Activated CD4-positive, alpha-beta memory T cell treated with anti-CD3 and anti-CD28 coated beads, Interleukin-2, amount 10 ng/mL, durations not matched to agents 7 days and 5 days (primary cell): ENCODE measurements around the gene FNTB. TPM values are rescaled to one million over a fixed set of nuclear protein-coding genes. Genes with fewer than 3 reads are reported as not detected.

Source experiments
- CTCF ChIA-PET: fragments of 350-600 bp; sonication (Branson Sonifier 250); formaldehyde crosslinking; loops from one replicate; lab custom pipeline; 2021; ENCODE audit warnings: antibody characterized with exemption, inconsistent platforms; lab: Charles Lee
- POLR2A ChIA-PET: fragments of 350-600 bp; sonication (Branson Sonifier 250); formaldehyde crosslinking; loops from one replicate; lab custom pipeline; 2021; ENCODE audit warnings: antibody characterized with exemption; lab: Charles Lee
- DNase-seq: peaks from one replicate; pipeline ENCODE4 v3.0.0-alpha.2; 2020
- H3K27ac Mint-ChIP-seq: one replicate; pipeline ENCODE4 v1.8.0; 2021; ENCODE audit warnings: mild to moderate bottlenecking, mixed read lengths
- H3K27me3 Mint-ChIP-seq: one replicate; pipeline ENCODE4 v1.8.0; 2021; ENCODE audit warnings: mixed read lengths
- H3K36me3 Mint-ChIP-seq: one replicate; pipeline ENCODE4 v1.8.0; 2021; ENCODE audit warnings: low read depth, mixed read lengths
- H3K4me1 Mint-ChIP-seq: one replicate; pipeline ENCODE4 v1.8.0; 2021; ENCODE audit warnings: mixed read lengths
- H3K4me3 Mint-ChIP-seq: one replicate; pipeline ENCODE4 v1.8.0; 2021; ENCODE audit warnings: mild to moderate bottlenecking, mixed read lengths
- H3K9me3 Mint-ChIP-seq: one replicate; pipeline ENCODE4 v1.8.0; 2021; ENCODE audit warnings: mixed read lengths
- total RNA-seq, 2 experiments: library from RNA; stranded (reverse); gene quantifications; one replicate each; pipeline ENCODE4 v1.2.3, GENCODE V29; 2021

The FNTB gene
- total RNA-seq, 2 experiments from 2014 or later = 12.3 to 16.1 TPM

GRCh38 chr14:64955297-64955696, 31.4 kb upstream of the FNTB start:
- no peaks in the 10 kb centered on the region for H3K27me3 Mint-ChIP-seq
- no peaks in the 10 kb centered on the region for H3K9me3 Mint-ChIP-seq
- H3K27ac Mint-ChIP-seq = no peak overlapping the region
- DNase-seq = no peak
- H3K4me3 Mint-ChIP-seq = no peak overlapping the region
- ChIA-PET POLR2A (no interaction called here), CTCF (no interaction called here)
- H3K4me1 Mint-ChIP-seq = no peaks in the 10 kb centered on the region
- H3K36me3 Mint-ChIP-seq = no peaks in the 10 kb centered on the region

- Mint-ChIP-seq H3K9me3 (no peaks in the 10 kb centered on the region), H3K4me3 (no peak overlapping the region), H3K4me1 (no peaks in the 10 kb centered on the region), H3K27me3 (no peaks in the 10 kb centered on the region), H3K27ac (no peak overlapping the region), H3K36me3 (no peaks in the 10 kb centered on the region)
- ChIA-PET POLR2A (interaction anchor here (0.7 to 1.2 kb wide), 2 partner anchors 13 to 25 kb away, joined by 3 to 4 read pairs; no protein-coding TSS in a partner anchor), CTCF (no interaction called here)
- DNase-seq = no peak
Measured at GRCh38 chr14:64956697-64957406, 29.8 kb upstream of the FNTB start.

- Mint-ChIP-seq H3K36me3 (no peaks in the 10 kb centered on the region), H3K9me3 (no peaks in the 10 kb centered on the region), H3K4me3 (no peak overlapping the region), H3K27ac (no peak overlapping the region), H3K27me3 (no peaks in the 10 kb centered on the region), H3K4me1 (no peaks in the 10 kb centered on the region)
- ChIA-PET CTCF (interaction anchor here (0.8 to 1.3 kb wide), 2 partner anchors 10 to 54 kb away, joined by 3 to 4 read pairs; no protein-coding TSS in a partner anchor), POLR2A (no interaction called here)
- no peak for DNase-seq
Measured at GRCh38 chr14:64958201-64958600, 28.5 kb upstream of the FNTB start.

GRCh38 chr14:64958743-64959142, 28.0 kb upstream of the FNTB start:
- no peak for DNase-seq
- H3K4me1 Mint-ChIP-seq = no peaks in the 10 kb centered on the region
- H3K27me3 Mint-ChIP-seq = no peaks in the 10 kb centered on the region
- no peak overlapping the region for H3K4me3 Mint-ChIP-seq
- no peaks in the 10 kb centered on the region for H3K36me3 Mint-ChIP-seq
- H3K27ac Mint-ChIP-seq = no peak overlapping the region
- CTCF ChIA-PET = interaction anchor here (0.8 to 1.5 kb wide), 3 partner anchors 10 to 54 kb away, joined by 3 to 5 read pairs (median 4); no protein-coding TSS in a partner anchor
- no peaks in the 10 kb centered on the region for H3K9me3 Mint-ChIP-seq
- POLR2A ChIA-PET = no interaction called here

GRCh38 chr14:64960762-64961276, 25.9 kb upstream of the FNTB start:
- Mint-ChIP-seq H3K27me3 (no peaks in the 10 kb centered on the region), H3K4me3 (no peak overlapping the region), H3K4me1 (no peaks in the 10 kb centered on the region), H3K36me3 (no peaks in the 10 kb centered on the region), H3K27ac (no peak overlapping the region), H3K9me3 (no peaks in the 10 kb centered on the region)
- DNase-seq = no peak
- ChIA-PET CTCF (no interaction called here), POLR2A (no interaction called here)

GRCh38 chr14:64963611-64964010, 23.1 kb upstream of the FNTB start:
- H3K4me1 Mint-ChIP-seq = no peaks in the 10 kb centered on the region
- CTCF ChIA-PET = no interaction called here
- H3K4me3 Mint-ChIP-seq = no peak overlapping the region
- H3K9me3 Mint-ChIP-seq = no peaks in the 10 kb centered on the region
- no peak for DNase-seq
- H3K27ac Mint-ChIP-seq = no peak overlapping the region
- POLR2A ChIA-PET = no interaction called here
- H3K27me3 Mint-ChIP-seq = no peaks in the 10 kb centered on the region
- no peaks in the 10 kb centered on the region for H3K36me3 Mint-ChIP-seq

- H3K27me3 Mint-ChIP-seq = no peaks in the 10 kb centered on the region
- H3K36me3 Mint-ChIP-seq = no peaks in the 10 kb centered on the region
- no peak overlapping the region for H3K27ac Mint-ChIP-seq
- POLR2A ChIA-PET = no interaction called here
- no peaks in the 10 kb centered on the region for H3K9me3 Mint-ChIP-seq
- no peak overlapping the region for H3K4me3 Mint-ChIP-seq
- no peak for DNase-seq
- H3K4me1 Mint-ChIP-seq = no peaks in the 10 kb centered on the region
- CTCF ChIA-PET = interaction anchor here (0.8 to 1.7 kb wide), 2 partner anchors 12 to 74 kb away, joined by 3 to 5 read pairs; no protein-coding TSS in a partner anchor
Measured at GRCh38 chr14:64965356-64966000, 21.2 kb upstream of the FNTB start.

GRCh38 chr14:64966976-64967375, 19.7 kb upstream of the FNTB start:
- Mint-ChIP-seq H3K4me3 (no peak overlapping the region), H3K36me3 (no peaks in the 10 kb centered on the region), H3K27ac (no peak overlapping the region), H3K9me3 (no peaks in the 10 kb centered on the region), H3K4me1 (peaks cover 4% of the 10 kb centered on the region), H3K27me3 (peaks cover 4% of the 10 kb centered on the region)
- no peak for DNase-seq
- CTCF ChIA-PET = no interaction called here
- POLR2A ChIA-PET = interaction anchor here (0.6 kb wide), 1 partner anchor 457 kb away, joined by 3 read pairs; no protein-coding TSS in a partner anchor

GRCh38 chr14:64968167-64968566, 18.5 kb upstream of the FNTB start:
- no peaks in the 10 kb centered on the region for H3K9me3 Mint-ChIP-seq
- no peak for DNase-seq
- H3K4me3 Mint-ChIP-seq = no peak overlapping the region
- H3K27ac Mint-ChIP-seq = no peak overlapping the region
- CTCF ChIA-PET = no interaction called here
- peaks cover 10% of the 10 kb centered on the region for H3K27me3 Mint-ChIP-seq
- H3K4me1 Mint-ChIP-seq = peaks cover 7% of the 10 kb centered on the region
- no peaks in the 10 kb centered on the region for H3K36me3 Mint-ChIP-seq
- POLR2A ChIA-PET = no interaction called here

- ChIA-PET POLR2A (no interaction called here), CTCF (no interaction called here)
- Mint-ChIP-seq H3K27me3 (peaks cover 10% of the 10 kb centered on the region), H3K4me3 (no peak overlapping the region), H3K9me3 (no peaks in the 10 kb centered on the region), H3K36me3 (no peaks in the 10 kb centered on the region), H3K4me1 (peaks cover 7% of the 10 kb centered on the region), H3K27ac (no peak overlapping the region)
- DNase-seq = no peak
Measured at GRCh38 chr14:64968651-64969050, 18.0 kb upstream of the FNTB start.

GRCh38 chr14:64970041-64970440, 16.7 kb upstream of the FNTB start:
- Mint-ChIP-seq H3K27ac (no peak overlapping the region), H3K27me3 (peaks cover 10% of the 10 kb centered on the region), H3K4me3 (no peak overlapping the region), H3K4me1 (peaks cover 7% of the 10 kb centered on the region), H3K9me3 (no peaks in the 10 kb centered on the region), H3K36me3 (no peaks in the 10 kb centered on the region)
- ChIA-PET POLR2A (interaction anchor here (0.9 to 1.3 kb wide), 2 partner anchors 13 to 33 kb away, joined by 3 to 4 read pairs; no protein-coding TSS in a partner anchor), CTCF (interaction anchor here (0.9 to 1.8 kb wide), 3 partner anchors 11 to 147 kb away, joined by 5 to 6 read pairs (median 5); no protein-coding TSS in a partner anchor)
- DNase-seq = no peak

- no peaks in the 10 kb centered on the region for H3K9me3 Mint-ChIP-seq
- no peaks in the 10 kb centered on the region for H3K36me3 Mint-ChIP-seq
- ChIA-PET POLR2A (interaction anchor here (0.9 to 1.3 kb wide), 3 partner anchors 14 to 57 kb away, joined by 3 to 4 read pairs (median 4); partner anchors contain the start of gene CHURC1), CTCF (interaction anchor here (0.7 to 1.8 kb wide), 4 partner anchors 15 to 482 kb away, joined by 3 to 6 read pairs (median 4); no protein-coding TSS in a partner anchor)
- peak overlapping the region; percentile 59 for H3K4me3 Mint-ChIP-seq
- DNase-seq = no peak
- H3K4me1 Mint-ChIP-seq = peaks cover 7% of the 10 kb centered on the region
- no peak overlapping the region for H3K27ac Mint-ChIP-seq
- peaks cover 11% of the 10 kb centered on the region for H3K27me3 Mint-ChIP-seq
Measured at GRCh38 chr14:64970776-64971477, 15.8 kb upstream of the FNTB start.
